HG03060 (cell line): ENCODE results near the gene ODR4.
"Not testable (repeated sequence)": the region's sequence is repeated elsewhere in the genome, so short reads cannot be mapped to it uniquely, and the experiment has no call there.

Source experiments
- ATAC-seq: cut with Tn5 transposase; IDR thresholded peaks from one replicate; pipeline ENCODE4 v1.9.1; 2021; ENCODE audit warnings: low read depth, moderate number of reproducible peaks; ENCODE audit not compliant: unreplicated experiment

Gene ODR4

DNA sequence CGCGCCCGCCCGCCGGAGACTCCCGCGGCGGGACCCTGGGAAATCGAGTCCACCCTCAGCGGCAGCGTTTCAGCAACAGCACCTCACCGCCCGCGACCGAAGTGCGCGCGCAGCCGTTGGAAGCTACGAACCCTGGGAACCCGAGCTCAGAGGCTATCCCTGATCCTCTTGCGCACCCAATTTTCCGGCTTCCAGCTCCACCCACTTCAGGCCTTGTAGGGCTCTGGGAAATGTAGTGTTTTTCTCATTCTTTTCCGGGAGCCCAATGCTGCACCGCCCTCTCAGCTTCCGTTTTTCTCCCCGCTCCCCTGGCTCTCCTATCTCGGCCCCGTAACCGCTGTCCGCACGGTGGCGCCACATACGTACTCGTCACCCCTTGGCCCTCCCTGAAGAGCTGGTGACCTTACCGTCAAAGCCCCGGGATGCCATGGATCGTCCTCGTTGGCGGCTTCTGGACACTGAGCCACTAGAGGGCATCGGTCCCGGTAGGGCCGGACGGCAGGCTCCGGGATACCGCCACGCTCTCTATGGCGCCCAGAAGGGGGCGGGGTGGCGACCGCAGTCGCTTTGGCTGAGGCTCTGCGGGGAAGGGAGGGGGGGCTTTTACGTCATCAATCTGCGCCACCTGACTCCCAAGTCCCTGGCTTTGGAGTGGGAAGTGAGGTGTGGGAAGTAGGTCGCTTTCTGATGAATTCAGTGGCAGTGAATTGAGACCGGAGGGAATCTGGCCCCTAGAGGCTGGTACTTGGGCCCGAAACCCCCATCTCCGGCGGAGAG lies at the start of gene ODR4, which contains the start of gene TPR:
Gene ODR4, plus strand, starts transcription at position 687 of the 777 bp plus-strand sequence. CDS start 3,948 bp downstream, outside the sequence.
Gene TPR, minus strand, starts transcription at position 102 of the 777 bp plus-strand sequence. CDS start 225 bp downstream, outside the sequence.
- peak; percentile 85 for ATAC-seq

GRCh38 chr1:186326009-186326408 lies 49.6 kb upstream of the ODR4 start:
- no peak for ATAC-seq

DNA sequence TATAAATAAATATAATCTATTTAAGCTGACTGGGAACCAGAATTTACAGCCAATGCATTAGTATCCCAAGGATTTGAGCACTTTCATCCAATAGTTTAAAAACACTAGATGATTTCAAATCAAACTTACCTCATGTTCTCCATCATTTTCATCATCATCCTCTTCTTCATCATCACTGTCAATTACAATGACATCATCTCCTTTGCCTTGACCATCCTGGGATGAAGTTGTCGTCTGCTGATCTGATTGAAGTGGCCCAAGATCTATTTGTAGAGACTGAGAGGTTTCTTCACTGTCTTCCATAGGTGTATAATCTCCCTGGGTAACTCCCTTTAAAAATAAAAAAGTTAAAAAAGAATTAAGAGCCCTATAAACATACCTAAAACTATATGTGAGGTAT lies 48.3 kb upstream of the ODR4 start:
- no peak for ATAC-seq

GRCh38 chr1:186330758-186331157 lies 44.9 kb upstream of the ODR4 start:
- no peak for ATAC-seq

- ATAC-seq: no peak
Observed at GRCh38 chr1:186337554-186337953, 38.1 kb upstream of the ODR4 start.

- no peak for ATAC-seq
Observed at GRCh38 chr1:186340772-186341171, 34.9 kb upstream of the ODR4 start.

DNA sequence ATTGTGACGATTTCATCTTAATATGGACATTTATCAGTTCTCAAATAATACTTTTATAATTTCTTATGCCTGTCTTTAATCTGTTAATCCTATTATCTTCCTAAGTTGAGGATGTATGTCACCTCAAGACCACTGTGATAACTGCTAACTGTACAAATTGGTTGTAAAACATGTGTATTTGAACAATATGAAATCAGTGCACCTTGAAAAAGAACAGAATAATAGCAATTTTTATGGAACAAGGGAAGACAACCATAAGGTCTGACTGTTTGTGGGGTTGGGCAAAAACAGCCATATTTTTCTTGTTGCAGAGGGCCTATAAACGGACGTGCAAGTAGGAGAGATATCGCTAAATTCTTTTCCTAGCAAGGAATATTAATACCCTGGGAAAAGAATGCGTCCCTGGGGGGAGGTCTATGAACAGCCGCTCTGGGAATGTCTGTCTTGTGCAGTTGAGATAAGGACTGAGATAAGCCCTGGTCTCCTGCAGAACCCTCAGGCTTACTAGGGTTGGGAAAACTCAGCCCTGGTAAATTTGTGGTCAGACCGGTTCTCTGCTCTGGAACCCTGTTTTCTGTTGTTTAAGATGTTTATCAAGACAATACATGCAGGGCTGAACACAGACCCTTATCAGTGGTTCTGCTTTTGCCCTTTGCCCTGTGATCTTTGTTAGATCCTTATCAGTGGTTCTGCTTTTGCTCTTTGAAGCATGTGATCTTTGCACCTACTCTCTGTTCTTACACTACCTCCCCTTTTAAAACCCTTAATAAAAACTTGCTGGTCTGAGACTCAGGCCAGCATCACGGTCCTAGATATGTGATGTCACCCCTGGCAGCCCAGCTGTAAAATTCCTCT lies 27.6 kb upstream of the ODR4 start:
- ATAC-seq: not testable (repeated sequence)

DNA sequence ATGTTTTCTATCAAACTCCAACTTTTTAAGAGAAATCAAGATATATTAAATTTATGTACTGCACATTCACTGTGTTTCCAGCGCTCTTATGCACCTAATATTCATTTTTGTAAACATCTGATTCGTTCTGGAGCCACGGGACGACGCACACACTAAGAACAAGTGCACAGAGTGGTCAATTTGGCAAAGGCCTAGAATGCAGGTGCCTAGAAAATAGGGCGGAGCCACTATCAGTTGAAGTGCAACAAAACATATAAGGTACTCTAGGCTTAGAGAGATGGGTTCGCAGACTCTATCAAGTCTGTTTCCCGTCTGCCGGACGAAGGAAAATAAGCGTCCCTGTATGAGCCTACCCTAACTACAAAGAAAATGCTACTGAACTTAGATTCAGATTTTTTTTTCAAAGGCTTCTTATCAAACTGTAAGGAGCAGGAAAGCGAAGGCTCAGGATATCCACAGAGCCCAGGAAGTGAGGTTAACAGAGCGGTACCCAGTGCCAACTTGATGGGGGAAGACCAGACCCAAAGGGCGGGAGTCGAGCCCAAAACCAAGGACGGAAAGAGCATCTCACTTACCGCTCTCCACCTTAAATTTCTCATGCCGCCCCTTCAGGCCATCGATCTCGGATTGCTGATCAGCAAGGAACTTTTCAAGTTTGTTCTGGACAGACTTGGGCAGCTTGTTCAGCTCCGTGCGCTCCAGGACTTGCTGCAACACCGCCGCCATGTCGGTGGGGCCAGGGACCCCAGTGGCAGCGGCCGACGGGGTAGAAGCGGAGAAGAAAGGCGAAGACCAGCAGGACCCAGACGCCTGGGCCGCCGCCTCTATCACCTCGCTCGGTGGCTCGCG lies 1.1 kb upstream of the ODR4 start:
- peak; percentile 36 for ATAC-seq

GRCh38 chr1:186375929-186376319 lies 286 bp downstream of the ODR4 start:
- ATAC-seq: no peak

DNA sequence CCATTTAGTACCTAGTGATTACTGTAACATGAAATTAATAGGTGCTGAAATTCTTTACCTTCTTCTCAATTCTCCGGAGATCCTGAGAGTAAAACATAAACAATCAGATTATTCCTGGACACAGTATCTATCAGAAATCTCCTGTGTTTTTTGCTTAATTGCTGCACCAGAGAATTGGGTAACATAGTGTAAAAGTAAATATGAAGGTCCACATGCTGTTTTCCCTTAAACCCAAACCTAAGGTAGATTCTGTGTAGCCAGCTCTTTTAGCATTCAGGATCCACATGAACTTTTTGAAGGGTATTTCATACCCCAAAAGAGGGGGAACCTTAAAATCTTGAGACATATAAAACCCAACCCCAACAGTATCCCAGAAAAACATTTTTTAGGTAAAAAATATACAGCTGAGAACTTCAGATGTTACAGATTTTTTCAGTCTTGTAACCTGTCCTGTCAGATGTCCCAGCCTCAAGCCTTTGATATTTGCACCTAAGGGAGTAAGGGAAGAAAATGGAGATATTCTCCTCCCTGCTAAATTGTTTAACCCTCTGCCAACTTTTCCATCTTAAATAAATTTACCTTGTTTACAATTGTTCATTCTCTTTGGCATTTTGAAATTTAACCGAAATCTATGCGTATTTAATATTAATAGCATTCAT lies 11.2 kb downstream of the ODR4 start:
- ATAC-seq: no peak

GRCh38 chr1:186390925-186391324 lies 15.3 kb downstream of the ODR4 start:
- ATAC-seq: no peak

- ATAC-seq: no peak
Observed at GRCh38 chr1:186391841-186392240, 16.2 kb downstream of the ODR4 start.

DNA sequence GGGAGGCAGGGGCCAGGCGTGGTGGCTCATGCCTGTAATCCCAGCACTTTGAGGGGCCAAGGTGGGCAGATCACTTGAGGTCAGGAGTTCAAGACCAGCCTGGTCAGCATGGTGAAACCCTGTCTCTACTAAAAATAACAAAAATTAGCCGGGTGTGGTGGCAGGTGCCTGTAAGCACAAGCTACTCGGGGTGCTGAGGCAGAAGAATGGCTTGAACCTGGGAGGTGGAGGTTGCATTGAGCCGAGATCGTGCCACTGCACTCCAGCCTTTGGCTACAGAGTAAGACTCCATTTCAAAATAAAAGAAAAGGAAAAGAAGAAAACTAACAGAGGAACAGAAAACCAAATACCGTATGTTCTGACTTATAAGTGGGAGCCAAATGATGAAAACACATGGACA lies 17.1 kb downstream of the ODR4 start:
- not testable (repeated sequence) for ATAC-seq

- ATAC-seq: not testable (repeated sequence)
Observed at GRCh38 chr1:186401446-186401845, 25.8 kb downstream of the ODR4 start.

GRCh38 chr1:186403632-186404031 lies 28.0 kb downstream of the ODR4 start:
- no peak for ATAC-seq

- peak; percentile 46 for ATAC-seq
Observed at GRCh38 chr1:186404454-186405051, 28.9 kb downstream of the ODR4 start.

DNA sequence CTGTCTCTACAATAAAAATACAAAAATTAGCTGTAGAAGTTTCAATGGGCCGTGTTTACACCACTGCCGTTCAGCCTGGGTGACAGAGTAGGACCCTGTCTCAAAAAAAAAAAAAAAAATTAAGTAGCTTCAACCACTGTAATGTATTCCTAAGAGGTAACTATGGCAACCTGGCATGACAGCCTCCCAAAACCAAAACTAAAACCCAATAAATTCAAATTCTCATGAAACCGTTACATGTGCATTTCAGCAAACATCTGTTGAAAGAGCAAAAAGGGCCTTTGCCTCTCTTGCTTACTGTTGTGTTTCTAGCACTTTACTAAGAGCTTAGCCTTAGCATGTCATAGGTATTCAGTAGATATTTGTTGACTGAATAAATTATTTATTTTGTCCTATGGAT lies 33.5 kb downstream of the ODR4 start:
- ATAC-seq: no peak

DNA sequence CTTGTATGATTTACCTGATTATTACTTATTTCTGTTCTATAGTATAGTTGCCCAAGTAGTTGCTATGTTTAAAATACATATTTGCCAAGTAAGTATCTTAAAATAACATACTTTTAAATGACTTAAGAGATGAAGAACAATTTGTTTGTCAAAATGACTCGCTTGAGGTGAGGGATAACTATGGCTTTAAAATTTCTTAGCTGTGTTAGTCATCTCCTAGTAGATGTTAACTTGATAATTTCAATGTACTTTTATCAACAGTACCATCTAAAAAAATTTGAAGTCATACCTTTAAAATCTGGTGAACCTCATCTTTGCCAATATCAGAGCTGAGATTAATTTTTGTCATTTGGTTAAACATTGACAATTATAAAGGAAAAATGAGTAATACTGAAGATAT lies 37.7 kb downstream of the ODR4 start:
- ATAC-seq: no peak

DNA sequence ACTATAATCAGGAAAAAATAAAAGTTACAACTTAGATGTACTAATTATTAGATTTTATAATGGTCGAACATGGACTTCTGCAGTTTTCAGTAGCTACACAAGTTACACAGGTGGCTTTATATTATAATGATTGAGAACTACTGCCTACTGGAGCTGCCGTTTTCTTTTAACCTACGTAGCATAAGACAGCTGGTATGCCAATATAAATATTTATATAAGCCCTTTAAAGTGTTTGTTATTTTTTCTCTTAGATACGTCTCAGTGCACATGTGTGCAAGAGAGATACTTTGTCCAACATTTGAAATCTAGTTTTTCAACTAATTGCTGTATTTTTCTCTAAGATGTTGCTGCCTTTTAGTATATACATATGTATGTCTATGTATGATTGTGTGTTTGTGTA lies 42.9 kb downstream of the ODR4 start:
- ATAC-seq: no peak

- ATAC-seq: no peak
Observed at GRCh38 chr1:186420311-186420710, 44.7 kb downstream of the ODR4 start.
